HepG2 (cell line): ENCODE results near the gene MAPK7. TPM values are rescaled to one million over a fixed set of nuclear protein-coding genes. Genes with fewer than 3 reads are reported as not detected.

Source experiments
- ADNP ChIP-seq: sonication (generic); formaldehyde crosslinking; IDR thresholded peaks from 2 replicates; pipeline ENCODE4 v1.4.0; 2020; ENCODE audit warnings: missing genetic modification reagents
- ATRX ChIP-seq: sonication (generic); formaldehyde crosslinking; IDR thresholded peaks from 2 replicates; pipeline ENCODE4 v1.4.0; 2020; ENCODE audit warnings: missing genetic modification reagents, borderline replicate concordance
- CHCHD3 ChIP-seq: sonication (generic); formaldehyde crosslinking; IDR thresholded peaks from 2 replicates; pipeline ENCODE4 v1.8.0; 2022; ENCODE audit warnings: mild to moderate bottlenecking, missing genetic modification reagents, moderate library complexity
- ELK4 ChIP-seq: sonication (generic); formaldehyde crosslinking; IDR thresholded peaks from 2 replicates; pipeline ENCODE4 v1.9.0; 2021; ENCODE audit warnings: missing genetic modification reagents, borderline replicate concordance
- EP300 ChIP-seq, 3 experiments: sonication (generic) in 1 of 3; formaldehyde crosslinking in 1 of 3; IDR thresholded peaks; 2 replicates each; pipeline versions ENCODE4 v1.5.1 to v1.6.1; 2011 to 2020; ENCODE audit warnings: low read depth in 2 of 3, low read length in 2 of 3, borderline replicate concordance in 1 of 3, improper control_type of control experiment in 1 of 3, mild to moderate bottlenecking in 1 of 3, missing genetic modification reagents in 1 of 3, moderate library complexity in 1 of 3
- FOXK1 ChIP-seq: sonication (generic); formaldehyde crosslinking; IDR thresholded peaks from 2 replicates; pipeline ENCODE4 v1.4.0; 2020; ENCODE audit warnings: low read depth, missing genetic modification reagents, borderline replicate concordance
- ZNF33B ChIP-seq: sonication (generic); formaldehyde crosslinking; IDR thresholded peaks from 2 replicates; pipeline ENCODE4 v1.5.1; 2020; ENCODE audit warnings: mild to moderate bottlenecking, missing genetic modification reagents
- ZSCAN21 ChIP-seq: sonication (generic); formaldehyde crosslinking; IDR thresholded peaks from 2 replicates; pipeline ENCODE4 v1.8.0; 2022; ENCODE audit warnings: mild to moderate bottlenecking, missing genetic modification reagents, moderate library complexity, borderline replicate concordance
- polyA plus RNA-seq, 8 experiments: library from polyadenylated mRNA; depleted of rRNA in 3 of 8; stranded (reverse) in 7 of 8; unstranded in 1 of 8; fragments of >200 nt; fragmentation: Illumina TruSeq in 4 of 8; extraction: Trizol in 4 of 8; gene quantifications; 2 replicates each; pipeline versions ENCODE4 v1.2.1 to v1.2.3, GENCODE V29; 2011 to 2016; ENCODE audit warnings: low read depth in 4 of 8, missing spikeins in 1 of 8, mixed read lengths in 1 of 8; ENCODE audit not compliant: insufficient read depth in 1 of 8
- total RNA-seq, 5 experiments: library from RNA; depleted of rRNA; stranded (reverse); fragments of >200 nt; fragmentation: Illumina TruSeq; extraction: Trizol; gene quantifications; 2 replicates each; pipeline ENCODE4 v1.2.3, GENCODE V29; 2016; ENCODE audit warnings: low read depth in 1 of 5
- TF ChIP-seq, protein P1 (sequence below): sonication (generic); formaldehyde crosslinking; IDR thresholded peaks from 2 replicates; pipeline ENCODE4 v1.9.0; 2022; ENCODE audit warnings: missing genetic modification reagents, mild to moderate bottlenecking, borderline replicate concordance
- TF ChIP-seq, protein P2 (sequence below): sonication (generic); formaldehyde crosslinking; IDR thresholded peaks from 2 replicates; pipeline ENCODE4 v1.4.0; 2020; ENCODE audit warnings: missing genetic modification reagents
- TF ChIP-seq, protein P3 (sequence below): sonication (generic); formaldehyde crosslinking; IDR thresholded peaks from 2 replicates; pipeline ENCODE4 v1.5.1; 2020; ENCODE audit warnings: missing genetic modification reagents, mild to moderate bottlenecking, borderline replicate concordance
- TF ChIP-seq, protein P4 (sequence below): sonication (generic); formaldehyde crosslinking; IDR thresholded peaks from 2 replicates; pipeline ENCODE4 v1.5.0; 2020; ENCODE audit warnings: mild to moderate bottlenecking, missing genetic modification reagents, borderline replicate concordance

MAPK7 gene
- total and polyA plus RNA-seq, 2 of the 13 experiments (the other 11 are each of a cell fraction or from before 2014, with no cell fraction given) = 2.9 to 5.9 TPM

DNA sequence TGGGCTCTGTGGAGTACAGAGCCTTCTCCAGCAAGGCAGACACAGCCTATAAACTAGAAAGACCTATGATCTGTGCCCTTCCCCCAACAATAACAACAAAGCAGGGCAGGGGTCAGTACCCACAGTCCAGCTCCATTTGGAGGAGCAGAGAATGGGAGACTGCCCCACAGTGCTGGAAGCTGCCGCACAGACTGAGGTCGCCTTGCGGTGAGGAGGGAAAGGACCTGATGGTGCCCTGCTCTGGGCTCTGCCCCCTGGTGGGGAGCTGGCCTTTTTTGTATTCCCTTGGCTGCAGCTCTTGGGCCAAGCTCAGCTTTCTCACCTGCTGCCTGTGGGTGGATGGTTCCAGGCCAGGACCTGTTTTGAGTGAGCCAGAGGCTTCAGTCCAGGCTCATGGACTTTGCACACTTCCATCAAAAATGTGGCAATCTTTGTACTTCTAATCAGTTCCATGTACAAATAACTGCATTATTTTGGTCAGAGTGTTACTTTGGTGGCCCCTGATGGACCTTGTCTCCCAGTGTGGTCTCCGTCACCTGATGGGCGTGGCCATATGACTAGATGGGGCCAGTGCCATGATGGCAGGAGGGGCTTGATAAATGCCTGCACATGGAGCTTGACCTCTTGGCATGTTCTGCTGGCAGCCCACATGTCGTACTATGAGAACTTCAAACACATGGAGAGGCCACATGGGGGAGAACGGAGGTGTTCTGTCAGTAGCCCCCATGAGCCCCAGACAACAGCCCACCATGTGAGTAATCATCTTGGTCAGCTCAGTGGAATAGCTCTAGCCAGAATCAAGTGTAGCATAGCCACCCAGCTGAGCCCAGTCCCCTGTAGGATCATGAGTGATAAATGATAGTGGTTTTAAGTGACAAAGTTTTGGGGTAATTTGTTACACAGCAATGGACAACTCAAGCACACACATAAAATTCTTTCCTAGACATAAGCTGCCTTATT lies 40.0 kb upstream of the MAPK7 start (continued):
- no peak for TF ChIP-seq ELK4
- peak; percentile 49; the same call in 1 of the 2 replicates for TF ChIP-seq ZSCAN21
- TF ChIP-seq, protein P1, sequence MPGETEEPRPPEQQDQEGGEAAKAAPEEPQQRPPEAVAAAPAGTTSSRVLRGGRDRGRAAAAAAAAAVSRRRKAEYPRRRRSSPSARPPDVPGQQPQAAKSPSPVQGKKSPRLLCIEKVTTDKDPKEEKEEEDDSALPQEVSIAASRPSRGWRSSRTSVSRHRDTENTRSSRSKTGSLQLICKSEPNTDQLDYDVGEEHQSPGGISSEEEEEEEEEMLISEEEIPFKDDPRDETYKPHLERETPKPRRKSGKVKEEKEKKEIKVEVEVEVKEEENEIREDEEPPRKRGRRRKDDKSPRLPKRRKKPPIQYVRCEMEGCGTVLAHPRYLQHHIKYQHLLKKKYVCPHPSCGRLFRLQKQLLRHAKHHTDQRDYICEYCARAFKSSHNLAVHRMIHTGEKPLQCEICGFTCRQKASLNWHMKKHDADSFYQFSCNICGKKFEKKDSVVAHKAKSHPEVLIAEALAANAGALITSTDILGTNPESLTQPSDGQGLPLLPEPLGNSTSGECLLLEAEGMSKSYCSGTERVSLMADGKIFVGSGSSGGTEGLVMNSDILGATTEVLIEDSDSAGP (CRISPR knock-in tag) = no peak
- TF ChIP-seq, protein P2, sequence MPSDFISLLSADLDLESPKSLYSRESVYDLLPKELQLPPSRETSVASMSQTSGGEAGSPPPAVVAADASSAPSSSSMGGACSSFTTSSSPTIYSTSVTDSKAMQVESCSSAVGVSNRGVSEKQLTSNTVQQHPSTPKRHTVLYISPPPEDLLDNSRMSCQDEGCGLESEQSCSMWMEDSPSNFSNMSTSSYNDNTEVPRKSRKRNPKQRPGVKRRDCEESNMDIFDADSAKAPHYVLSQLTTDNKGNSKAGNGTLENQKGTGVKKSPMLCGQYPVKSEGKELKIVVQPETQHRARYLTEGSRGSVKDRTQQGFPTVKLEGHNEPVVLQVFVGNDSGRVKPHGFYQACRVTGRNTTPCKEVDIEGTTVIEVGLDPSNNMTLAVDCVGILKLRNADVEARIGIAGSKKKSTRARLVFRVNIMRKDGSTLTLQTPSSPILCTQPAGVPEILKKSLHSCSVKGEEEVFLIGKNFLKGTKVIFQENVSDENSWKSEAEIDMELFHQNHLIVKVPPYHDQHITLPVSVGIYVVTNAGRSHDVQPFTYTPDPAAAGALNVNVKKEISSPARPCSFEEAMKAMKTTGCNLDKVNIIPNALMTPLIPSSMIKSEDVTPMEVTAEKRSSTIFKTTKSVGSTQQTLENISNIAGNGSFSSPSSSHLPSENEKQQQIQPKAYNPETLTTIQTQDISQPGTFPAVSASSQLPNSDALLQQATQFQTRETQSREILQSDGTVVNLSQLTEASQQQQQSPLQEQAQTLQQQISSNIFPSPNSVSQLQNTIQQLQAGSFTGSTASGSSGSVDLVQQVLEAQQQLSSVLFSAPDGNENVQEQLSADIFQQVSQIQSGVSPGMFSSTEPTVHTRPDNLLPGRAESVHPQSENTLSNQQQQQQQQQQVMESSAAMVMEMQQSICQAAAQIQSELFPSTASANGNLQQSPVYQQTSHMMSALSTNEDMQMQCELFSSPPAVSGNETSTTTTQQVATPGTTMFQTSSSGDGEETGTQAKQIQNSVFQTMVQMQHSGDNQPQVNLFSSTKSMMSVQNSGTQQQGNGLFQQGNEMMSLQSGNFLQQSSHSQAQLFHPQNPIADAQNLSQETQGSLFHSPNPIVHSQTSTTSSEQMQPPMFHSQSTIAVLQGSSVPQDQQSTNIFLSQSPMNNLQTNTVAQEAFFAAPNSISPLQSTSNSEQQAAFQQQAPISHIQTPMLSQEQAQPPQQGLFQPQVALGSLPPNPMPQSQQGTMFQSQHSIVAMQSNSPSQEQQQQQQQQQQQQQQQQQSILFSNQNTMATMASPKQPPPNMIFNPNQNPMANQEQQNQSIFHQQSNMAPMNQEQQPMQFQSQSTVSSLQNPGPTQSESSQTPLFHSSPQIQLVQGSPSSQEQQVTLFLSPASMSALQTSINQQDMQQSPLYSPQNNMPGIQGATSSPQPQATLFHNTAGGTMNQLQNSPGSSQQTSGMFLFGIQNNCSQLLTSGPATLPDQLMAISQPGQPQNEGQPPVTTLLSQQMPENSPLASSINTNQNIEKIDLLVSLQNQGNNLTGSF (CRISPR knock-in tag) = no peak
- TF ChIP-seq ADNP (CRISPR knock-in tag) = no peak
- peak; percentile 23; the same call in 1 of the 2 replicates for TF ChIP-seq ZNF33B (CRISPR knock-in tag)
- TF ChIP-seq, protein P3, sequence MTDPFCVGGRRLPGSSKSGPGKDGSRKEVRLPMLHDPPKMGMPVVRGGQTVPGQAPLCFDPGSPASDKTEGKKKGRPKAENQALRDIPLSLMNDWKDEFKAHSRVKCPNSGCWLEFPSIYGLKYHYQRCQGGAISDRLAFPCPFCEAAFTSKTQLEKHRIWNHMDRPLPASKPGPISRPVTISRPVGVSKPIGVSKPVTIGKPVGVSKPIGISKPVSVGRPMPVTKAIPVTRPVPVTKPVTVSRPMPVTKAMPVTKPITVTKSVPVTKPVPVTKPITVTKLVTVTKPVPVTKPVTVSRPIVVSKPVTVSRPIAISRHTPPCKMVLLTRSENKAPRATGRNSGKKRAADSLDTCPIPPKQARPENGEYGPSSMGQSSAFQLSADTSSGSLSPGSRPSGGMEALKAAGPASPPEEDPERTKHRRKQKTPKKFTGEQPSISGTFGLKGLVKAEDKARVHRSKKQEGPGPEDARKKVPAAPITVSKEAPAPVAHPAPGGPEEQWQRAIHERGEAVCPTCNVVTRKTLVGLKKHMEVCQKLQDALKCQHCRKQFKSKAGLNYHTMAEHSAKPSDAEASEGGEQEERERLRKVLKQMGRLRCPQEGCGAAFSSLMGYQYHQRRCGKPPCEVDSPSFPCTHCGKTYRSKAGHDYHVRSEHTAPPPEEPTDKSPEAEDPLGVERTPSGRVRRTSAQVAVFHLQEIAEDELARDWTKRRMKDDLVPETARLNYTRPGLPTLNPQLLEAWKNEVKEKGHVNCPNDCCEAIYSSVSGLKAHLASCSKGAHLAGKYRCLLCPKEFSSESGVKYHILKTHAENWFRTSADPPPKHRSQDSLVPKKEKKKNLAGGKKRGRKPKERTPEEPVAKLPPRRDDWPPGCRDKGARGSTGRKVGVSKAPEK (CRISPR knock-in tag) = no peak
- TF ChIP-seq CHCHD3 (CRISPR knock-in tag) = no peak
- TF ChIP-seq, protein P4, sequence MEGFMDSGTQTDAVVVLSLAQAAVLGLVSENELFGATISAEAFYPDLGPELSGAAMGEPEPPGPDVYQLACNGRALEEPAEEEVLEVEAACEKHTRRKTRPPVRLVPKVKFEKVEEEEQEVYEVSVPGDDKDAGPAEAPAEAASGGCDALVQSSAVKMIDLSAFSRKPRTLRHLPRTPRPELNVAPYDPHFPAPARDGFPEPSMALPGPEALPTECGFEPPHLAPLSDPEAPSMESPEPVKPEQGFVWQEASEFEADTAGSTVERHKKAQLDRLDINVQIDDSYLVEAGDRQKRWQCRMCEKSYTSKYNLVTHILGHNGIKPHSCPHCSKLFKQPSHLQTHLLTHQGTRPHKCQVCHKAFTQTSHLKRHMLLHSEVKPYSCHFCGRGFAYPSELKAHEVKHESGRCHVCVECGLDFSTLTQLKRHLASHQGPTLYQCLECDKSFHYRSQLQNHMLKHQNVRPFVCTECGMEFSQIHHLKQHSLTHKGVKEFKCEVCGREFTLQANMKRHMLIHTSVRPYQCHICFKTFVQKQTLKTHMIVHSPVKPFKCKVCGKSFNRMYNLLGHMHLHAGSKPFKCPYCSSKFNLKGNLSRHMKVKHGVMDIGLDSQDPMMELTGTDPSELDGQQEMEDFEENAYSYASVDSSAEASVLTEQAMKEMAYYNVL = peak; percentile 50; the same call in 1 of the 2 replicates
- TF ChIP-seq FOXK1 (CRISPR knock-in tag) = no peak
- no peak for TF ChIP-seq ATRX (CRISPR knock-in tag)
- TF ChIP-seq EP300 (IDR thresholded peaks at IDR 0.05; ENCODE audit: low read depth in 2 of 2, low read length in 2 of 2) = peak; percentile 71 to 87
- TF ChIP-seq EP300 (CRISPR knock-in tag; IDR thresholded peaks at IDR 0.05; ENCODE audit: borderline replicate concordance) = peak; percentile 32
